Heart left ventricle (tissue), 13 donors: ENCODE data around the gene RFX2.

ENCODE experiments used
- POLR2A ChIP-seq, 2 donors: fragments of 450-650 bp; IDR thresholded peaks; one replicate each; pipeline ENCODE4 v1.6.1; 2017; ENCODE audit warnings: antibody characterized with exemption in 2 of 2, mild to moderate bottlenecking in 2 of 2, moderate library complexity in 2 of 2
- TF ChIP-seq, protein P1 (sequence below), 12 donors: fragments of 200-600 bp; sonication (generic) in 4 of 12; IDR thresholded peaks; one replicate each; pipeline versions ENCODE4 v1.5.0 to v1.8.0; 2018 to 2022; ENCODE audit warnings: antibody characterized with exemption in 12 of 12, mild to moderate bottlenecking in 5 of 12
- donor health status: ischemic (EF 13 %, LVEDD 7.1; RV severe dilation, severe dysfunction).
- donor health status: DM: no; HTN: yes; CAD: no.
- donor health status: DM: no; HTN: no; CAD: no.
- donor health status: ischemic (EF 25% LVEDD 6.9; RV normal size, moderate dysfunction).
- donor health status: ischemic (EF 25% LVEDD 5.7; RV mildly dilated, moderate dysfunction).
- donor health status: ischemic (EF 35%, LVEDD 5.7; RV mildly dilated, moderate dysfunction).
- donor health status: nonischemic (EF 11% LVEDD 7.7; RV severe dilation, severe dysfunction).
- donor health status: DM: yes; HTN: yes; CAD: no.
- donor health status: PGD.
- donor health status: ischemic (EF 29% LVEDD 5.4; RV normal size, mild dysfunction).
- donor health status: nonischemic (EF 23%, LVEDD 6.1; RV moderate dilation, normal function).

GRCh38 chr19:5985098-5985783 is 125.1 kb downstream of the RFX2 start:
- TF ChIP-seq, protein P1, sequence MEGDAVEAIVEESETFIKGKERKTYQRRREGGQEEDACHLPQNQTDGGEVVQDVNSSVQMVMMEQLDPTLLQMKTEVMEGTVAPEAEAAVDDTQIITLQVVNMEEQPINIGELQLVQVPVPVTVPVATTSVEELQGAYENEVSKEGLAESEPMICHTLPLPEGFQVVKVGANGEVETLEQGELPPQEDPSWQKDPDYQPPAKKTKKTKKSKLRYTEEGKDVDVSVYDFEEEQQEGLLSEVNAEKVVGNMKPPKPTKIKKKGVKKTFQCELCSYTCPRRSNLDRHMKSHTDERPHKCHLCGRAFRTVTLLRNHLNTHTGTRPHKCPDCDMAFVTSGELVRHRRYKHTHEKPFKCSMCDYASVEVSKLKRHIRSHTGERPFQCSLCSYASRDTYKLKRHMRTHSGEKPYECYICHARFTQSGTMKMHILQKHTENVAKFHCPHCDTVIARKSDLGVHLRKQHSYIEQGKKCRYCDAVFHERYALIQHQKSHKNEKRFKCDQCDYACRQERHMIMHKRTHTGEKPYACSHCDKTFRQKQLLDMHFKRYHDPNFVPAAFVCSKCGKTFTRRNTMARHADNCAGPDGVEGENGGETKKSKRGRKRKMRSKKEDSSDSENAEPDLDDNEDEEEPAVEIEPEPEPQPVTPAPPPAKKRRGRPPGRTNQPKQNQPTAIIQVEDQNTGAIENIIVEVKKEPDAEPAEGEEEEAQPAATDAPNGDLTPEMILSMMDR (IDR thresholded peaks at IDR 0.05): no peak
- TF ChIP-seq POLR2A (IDR thresholded peaks at IDR 0.05): no peak
